NCI-H2107 (cell line): Measurements from ENCODE around the gene ARHGEF40.

Experiments used
- DNase-seq: peaks from one replicate; lab custom pipeline; 2025; lab: John Stamatoyannopoulos, UW

ARHGEF40 gene

DNA sequence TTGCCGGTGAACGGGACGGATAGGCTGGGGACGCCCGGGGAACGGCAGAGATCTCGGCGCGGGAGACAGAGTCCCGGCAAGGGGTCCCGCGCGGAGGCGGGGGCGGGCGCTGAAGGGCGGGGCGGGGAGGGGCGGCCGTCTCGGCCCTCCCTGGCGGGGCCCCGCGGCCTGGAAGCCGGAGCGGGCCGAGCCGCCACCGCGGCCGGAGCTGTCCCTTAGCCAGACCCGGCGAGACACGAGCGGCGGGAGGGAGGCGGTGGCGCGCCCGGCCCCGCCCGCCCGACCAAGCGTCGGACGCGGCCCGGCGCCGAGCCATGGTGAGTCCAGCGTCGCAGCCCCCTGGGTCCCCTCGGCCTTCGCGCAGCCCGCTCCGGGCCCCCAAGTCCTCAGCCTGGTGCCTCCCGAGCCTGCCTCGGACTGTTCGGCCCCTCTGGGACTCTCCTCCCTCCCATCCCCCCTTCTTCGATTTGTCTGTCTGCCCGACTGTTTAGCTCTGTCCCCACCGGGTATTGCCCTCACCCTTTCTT lies at the start of gene ARHGEF40:
Gene ARHGEF40 (plus strand): TSS at position 222 of the 527 bp plus-strand sequence. CDS start 93 bp downstream, at position 315.
- no peak for DNase-seq

DNA sequence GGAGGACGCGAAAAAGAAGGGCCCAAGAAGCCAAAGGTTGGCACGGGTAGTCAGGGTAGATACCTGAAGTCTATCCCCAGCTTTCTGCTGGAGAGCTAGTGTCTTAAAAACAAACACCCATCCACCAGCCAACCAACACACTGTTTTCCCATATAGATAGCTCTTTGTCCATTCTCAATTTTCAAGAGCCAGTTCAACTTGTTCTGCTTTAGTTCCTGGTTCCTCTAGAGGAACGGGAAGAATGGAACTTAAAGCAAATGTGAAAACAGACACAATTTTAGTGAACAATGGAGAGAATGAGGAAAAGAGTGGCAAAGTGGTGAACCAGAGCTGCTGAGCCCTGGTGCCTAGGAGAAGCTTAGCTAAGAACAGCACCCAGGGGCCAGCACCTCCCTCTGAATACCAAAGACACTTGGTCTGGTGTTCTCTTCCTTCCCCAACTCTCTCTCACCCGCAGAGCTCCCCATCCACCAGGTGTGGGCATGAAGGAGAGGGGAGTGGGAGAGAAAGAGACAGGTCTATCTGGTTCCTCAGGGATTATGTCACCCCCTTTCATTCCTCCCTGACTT lies 49.0 kb upstream of the ARHGEF40 start:
- no peak for DNase-seq

DNA sequence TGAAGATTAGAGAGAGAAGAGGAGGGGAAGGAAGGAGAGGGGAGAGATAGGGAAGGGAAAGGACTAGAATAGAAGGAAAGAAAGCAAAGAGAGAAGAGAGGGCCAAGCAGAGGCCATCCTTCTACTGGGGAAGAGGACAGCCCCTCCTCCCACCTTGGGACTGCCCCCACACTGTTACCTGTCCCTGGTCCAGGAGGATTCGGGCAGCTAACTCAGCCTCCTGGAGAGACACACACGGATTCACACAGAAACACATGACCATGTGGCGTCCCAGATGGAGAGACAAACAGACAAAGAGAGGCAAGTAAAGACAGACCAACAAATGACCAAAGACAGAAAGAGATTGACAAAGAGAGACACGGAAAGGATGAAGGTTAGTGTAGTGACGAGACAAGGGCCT lies 47.4 kb upstream of the ARHGEF40 start:
- no peak for DNase-seq

DNA sequence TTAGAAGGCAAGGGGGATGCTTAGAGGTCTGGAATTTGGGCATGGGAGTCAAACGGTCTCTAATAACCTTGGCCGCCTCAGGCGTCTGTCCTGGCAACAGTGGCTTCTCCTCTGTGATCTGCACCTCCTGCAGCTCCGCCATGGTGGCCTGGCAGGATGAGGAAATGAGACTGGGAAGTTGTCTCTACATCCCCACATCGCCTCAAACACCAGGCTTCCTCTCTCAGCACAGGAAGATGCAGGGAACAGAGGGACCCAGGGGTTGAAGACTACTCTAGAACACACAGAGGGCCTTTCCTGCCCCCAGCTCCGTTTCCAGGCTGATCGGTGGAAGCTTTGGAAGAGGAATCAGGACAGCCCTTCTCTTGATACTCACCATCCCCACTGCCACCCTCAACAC lies 46.9 kb upstream of the ARHGEF40 start:
- DNase-seq, result no peak

DNA sequence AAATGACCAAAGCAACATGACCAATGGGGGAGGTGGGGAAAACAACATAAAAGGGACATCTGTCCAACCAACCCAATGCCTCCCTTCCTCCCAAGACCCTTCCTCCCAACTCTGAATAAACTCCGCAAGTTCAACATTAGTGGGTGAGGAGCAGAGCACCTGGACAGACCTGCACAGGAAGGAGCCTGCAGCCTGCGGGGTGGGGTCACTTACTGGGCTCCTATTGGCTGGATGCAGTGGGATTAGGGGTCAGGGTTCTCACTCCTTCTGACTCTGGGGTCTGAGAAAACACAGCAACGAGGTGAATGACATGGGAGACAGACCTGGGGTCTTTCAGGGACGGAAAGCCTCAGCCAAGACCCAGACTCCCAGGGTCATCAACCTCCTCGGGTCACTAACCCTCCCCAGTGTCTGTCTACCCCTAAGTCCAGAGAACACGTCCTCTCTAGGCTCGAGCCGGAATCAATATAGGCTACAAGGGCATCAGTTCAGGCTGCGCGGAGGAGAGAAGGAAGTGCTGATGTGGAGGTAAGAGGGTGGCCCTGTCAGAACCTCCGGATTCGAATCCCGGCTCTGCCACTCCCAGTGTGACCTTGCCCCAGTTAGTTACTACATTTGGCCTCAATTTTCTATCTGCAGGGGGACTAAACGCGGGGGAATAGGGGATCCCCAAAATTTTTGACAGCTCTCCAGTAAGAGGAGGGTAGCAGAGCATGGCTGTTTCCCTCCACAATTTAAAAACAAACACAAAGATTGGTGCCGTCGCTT lies 46.1 kb upstream of the ARHGEF40 start:
- no peak for DNase-seq

DNA sequence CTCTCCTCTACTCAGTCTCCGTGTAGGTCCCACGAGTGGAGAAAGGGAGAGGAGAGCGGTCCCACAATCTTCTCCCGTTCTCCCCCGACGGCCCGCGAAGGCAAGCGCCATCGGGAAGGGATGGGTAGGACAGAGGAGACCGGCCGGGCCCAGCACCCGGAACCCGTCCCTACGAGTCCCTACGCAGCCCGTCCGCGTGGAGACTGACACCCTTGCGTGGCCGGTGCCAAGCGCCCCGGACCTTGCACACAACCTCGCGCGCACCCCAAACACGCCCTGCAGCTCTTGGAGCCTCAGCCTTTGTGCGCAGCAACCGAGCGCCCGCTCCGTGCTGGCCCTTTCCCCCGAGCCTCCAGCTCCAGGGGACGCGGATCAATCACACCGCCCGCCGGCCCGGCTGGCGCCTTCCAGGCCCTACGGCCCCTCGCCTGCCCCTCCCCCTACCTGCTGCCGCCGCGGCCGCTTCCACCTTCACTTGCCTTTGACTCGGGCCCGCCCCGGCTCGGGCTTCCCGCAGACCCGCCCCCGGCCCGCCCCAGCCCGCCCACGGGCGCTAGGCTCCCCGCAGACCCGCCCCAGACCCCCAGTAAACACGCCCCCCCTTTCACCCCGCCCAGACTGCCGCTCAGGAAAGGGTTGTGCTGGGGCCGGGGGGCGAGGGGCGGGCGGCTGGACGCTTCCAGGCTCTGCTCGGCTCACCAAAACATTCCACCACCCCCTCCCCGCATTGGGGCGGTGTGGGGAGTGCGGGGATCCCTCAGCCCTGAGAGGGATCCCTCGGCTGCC lies 45.3 kb upstream of the ARHGEF40 start, which contains the start of gene NDRG2:
Gene NDRG2 (minus strand): TSS at position 477 of the 786 bp plus-strand sequence. CDS start 1,746 bp downstream, outside the sequence.
- DNase-seq, result no peak

DNA sequence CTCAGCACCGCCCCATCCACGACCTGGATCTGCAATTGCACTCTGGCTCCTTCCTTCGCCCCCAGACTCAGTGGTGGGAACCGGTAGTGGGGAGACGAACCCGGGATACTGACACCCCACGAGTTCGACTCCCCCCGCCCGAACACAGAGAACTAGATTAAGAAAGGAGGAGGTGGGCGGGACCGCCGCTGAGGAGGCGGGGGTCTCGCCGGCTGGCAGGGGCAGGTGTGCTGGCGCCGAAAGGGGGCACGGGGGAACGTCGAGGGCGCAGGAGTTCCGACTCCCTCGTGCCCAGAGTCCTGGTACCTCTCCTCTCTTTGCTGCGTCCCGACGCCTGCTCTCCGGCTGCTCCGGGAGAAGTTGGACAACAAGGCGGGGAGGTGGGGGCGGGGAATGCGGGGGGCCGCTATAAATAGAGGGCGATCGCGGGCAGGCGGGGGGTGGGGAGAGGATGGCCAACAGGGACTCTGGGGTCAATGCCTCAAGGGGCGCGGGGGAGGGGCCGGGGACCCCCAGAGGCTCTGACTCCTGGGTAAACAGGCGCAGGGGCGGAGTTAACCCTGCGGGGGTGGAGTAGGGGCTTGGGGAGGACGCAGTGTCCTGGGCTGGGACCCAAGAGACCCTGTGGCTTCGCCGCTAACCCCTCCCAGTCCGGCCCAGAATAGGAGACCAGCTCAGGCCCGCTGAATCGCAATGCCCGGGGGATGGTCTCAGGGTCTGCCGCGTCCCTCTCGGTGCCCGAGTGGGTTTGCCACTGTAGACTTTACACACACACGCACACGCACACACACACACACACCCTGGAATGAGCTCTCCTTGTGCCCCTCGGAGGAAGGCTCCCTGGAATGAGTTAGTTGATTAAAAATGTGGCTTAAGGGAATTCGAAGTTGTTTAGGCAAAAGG lies 44.5 kb upstream of the ARHGEF40 start:
- no peak for DNase-seq

DNA sequence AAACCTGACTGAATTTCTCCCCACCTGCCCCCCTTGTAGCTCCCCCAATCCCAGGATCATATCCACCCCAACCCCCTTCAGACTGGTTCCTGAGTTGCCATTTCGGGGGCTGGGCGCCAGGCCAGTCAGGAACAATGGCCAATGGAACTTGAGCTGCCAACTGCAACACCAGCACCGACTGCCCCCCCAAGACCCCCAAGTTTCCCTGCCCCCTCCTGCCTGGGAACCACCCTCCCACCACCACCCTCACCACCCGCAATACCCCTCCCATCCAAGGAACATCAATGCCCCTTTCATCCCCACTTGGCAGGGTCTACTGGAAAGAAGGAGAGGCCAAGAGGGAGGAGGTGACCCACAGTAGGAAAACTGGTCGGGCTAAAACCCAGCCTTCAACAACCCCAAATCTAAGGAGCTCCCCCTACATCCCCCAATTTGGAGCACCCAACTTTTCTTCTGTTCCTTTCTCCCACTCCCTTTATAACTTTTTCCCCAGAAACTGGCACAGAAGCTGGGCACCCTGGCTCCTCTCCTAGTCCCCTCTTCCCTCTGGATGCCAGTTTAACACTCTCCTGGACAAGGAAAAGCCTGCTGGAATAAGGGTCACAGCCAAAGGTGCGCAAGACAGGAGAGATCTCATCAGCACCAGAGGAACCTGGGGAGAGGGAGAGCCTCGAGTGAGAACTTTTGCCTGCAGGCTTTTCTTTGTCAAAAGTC lies 43.7 kb upstream of the ARHGEF40 start:
- DNase-seq, result no peak

DNA sequence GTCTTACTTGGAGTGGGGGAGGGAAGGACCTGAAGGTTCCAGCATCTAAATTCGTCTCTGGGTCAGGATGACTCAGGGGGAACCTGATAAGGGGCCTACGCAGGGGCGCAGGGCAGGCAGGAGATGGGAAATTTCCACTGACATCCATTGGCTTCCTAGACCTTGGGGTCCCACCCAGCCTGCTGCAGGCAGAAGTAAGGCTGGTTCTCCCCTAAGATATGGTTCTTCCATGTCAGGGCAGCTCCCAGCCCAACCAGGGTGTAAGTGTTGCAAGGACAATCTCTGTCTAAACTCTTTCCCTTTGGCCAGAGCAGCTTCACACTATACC lies 43.2 kb upstream of the ARHGEF40 start:
- no peak for DNase-seq

DNA sequence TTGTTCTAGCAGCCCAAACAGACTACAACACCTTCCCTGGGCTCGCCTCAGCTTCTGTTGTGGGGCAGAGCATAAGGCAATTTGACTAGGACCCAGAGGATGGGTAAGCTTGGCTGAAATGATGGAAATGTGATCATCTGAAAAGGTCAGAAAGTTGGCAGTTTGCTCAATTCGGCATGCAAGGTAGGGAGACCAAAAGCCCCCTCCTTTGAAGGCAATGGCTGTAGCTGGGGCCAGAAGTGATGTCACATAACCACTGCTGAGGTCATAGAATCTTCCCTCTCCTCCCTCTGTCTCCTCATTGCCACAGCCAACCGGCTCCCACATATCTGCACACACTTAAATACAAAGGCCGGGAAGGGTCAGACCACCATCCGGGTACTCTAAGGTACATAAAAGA lies 40.2 kb upstream of the ARHGEF40 start, which contains the start of gene TPPP2:
Gene TPPP2 (plus strand): TSS at position 301 of the 400 bp plus-strand sequence. CDS start 365 bp downstream, outside the sequence.
- DNase-seq, result no peak

DNA sequence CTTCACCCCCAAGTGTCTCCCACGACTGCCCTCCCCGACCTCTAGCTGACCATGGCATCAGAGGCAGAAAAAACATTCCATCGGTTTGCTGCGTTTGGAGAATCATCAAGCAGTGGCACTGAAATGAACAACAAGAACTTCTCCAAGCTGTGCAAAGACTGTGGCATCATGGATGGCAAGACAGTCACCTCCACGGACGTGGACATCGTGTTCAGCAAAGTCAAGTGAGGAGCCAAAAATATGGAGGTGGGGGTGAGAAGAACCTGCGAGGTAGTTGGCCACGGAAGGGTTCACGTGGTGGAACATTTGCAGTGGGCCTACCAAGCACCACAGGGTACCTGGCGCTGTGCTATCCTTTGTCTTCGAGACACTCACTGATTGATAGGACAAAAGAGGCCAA lies 39.6 kb upstream of the ARHGEF40 start:
- DNase-seq, result no peak

DNA sequence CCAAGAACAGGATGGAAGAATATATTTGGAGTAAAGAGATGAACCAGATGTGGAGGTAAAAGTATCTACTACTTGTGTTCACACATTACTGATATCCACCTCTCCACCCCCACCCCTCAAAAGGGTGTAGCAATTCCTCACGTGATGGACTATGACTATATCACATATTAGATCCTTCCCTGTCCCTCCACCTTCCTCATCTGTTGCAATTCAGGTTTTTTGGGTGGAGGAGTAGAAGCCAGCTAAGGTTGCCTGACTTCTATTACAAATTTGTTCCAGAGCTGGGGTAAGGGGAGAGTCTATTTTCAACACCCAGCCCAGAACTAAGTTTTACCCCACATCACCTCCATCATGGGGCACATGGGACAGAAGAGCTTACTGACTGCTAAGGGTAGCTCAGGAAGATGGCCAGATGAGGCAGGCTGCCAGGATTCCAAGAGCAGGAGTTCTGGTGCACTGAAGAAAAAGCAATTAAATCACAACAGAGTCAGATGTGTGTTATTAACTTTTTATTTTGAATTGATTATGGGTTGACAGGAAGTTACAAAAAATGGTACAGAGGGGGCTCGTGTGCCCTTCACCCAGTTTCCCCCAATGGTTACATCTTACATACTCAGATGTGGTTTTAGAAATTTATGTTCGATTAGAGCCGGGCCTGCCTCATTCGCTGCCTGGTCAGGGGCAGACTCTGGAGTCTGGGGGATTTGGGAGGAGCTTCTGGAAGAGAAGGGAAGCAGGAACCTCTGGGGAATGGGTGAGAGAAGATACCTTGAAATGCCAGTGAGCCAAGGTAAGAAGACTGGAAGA lies 37.6 kb upstream of the ARHGEF40 start:
- DNase-seq, result no peak

DNA sequence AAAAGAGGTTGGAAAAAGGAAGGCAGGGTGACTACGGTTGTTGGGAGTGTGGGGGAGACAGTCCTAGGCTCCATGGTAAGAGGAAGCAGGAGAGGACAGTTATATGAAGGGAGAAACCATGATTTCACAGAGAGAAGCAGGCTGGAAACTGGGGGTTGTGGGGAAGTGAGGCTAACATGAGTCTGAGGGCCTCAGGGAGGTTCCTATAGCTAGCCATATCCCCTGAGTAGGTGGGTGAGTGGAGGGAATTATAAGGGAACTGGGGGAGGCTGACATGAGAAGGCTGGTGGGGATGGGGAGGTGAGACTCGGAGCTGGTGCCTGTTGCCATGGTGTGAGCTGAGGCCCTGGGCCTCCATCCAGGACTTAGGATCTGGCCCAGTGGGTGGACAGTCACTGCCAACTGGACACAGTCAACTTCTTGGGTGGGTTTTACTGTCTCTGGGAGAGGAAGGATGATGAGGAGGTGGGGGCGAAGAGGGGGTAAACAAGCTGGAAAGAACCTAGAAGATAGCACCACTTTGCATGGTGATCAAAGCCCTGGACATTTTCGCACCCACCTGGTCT lies 36.9 kb upstream of the ARHGEF40 start:
- no peak for DNase-seq

DNA sequence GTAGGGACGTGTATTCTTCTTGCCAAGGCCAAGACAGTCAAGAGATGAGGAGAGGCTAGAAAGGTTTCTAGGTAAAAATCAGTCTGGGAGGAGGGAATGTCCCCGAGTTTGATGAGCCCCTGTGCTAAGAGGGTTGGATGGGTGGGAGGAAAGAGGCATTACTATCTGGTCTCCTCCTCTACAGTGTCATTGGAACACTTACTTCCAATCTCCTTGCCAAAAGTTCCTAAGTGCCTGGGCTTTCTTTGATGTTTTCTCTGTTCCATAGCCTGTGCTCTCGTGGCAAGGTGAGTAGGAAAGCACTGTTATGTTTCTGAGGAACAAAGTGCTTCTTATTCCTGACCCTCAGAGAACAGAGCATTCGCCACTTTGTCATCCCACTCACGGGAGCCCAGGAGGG lies 35.4 kb upstream of the ARHGEF40 start, which contains the start of gene RNASE13:
Gene RNASE13 (minus strand): TSS at position 101 of the 400 bp plus-strand sequence. CDS start 519 bp downstream, outside the sequence.
- no peak for DNase-seq

DNA sequence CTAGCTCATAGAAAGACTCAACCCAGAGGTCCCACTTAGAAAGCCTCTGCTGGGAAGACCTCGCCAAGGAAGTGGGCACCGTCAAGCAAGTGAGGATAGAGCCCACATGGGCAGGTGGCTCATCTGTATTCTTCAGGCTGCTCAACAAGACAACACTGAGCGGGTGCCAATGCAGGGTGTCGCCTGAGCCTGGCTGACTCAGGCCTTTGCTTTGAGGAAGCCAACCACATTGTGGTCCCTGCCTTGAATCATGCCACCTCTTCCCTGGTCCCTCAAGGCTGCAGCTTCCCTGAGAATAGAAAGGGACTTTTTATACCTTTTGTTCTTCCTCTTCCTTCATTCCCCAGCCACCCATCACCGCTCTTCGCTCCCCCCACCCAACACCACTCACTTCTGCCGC lies 33.4 kb upstream of the ARHGEF40 start:
- DNase-seq, result no peak

DNA sequence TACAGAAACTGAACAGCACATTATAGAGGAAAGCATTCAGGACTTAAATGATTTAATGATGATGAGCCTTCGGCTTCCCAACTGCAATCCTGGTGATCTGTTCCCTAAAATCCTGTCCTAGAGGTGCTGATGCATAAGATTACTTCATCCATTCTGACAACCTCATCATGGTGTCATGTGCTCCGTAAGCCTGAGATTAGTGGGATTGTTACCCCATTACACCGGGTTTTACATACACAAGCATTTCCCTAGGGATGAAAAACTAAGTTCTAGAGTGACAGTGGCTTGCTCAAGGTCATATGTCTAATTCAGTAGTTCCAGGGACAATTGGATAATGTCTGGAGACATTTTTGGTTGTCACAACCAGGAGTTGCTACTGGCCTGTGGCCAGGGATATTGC lies 32.9 kb upstream of the ARHGEF40 start:
- DNase-seq, result no peak

DNA sequence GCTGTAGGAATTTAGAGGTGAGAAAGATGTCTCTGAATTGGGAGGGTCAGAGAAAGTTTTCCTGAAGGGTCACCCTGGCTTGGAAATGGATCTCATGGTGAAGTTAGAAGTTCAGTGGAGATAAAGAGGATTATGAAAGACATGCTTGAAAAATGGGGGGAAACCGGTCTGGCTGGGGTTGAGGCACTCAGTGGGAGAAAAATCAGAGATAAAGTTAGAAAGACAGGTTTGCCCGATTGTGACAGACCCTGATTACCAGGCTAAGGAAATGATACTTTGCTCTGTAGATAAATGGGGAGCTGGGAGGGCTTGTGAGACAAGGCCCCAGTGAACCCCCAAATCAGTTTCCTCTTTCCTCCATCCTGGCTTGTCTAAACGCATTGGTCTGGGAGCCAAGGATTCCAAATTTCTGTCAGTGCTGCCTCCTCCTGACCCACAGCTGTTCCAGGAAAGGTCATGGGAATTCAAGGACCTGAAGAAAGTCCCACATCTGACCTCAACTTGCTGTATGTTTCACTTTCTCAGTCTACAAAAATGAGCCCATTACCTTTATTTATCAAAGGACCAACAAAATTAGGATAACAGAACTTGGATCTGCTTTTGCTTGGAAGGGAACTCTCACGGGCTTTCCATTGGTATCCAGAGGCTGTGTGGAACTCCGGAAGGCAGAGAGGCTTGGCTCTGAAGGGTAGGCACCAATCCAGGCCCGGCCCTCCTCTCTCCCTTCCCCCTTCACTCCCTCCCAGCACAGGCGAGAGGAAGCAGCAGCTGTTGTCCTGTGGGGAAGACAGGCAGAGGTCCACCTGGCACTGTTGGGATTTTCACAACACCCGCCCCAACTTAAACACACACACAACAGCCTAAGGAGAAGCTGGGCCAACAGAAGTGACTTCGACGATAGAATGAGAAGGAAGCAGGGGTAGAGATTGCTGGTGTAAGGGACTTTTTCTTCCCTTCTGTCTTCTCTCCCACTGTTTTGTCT lies 31.4 kb upstream of the ARHGEF40 start:
- no peak for DNase-seq
